Astrocyte (in vitro differentiated cells and primary cell): ENCODE data around the gene PTK7.

ENCODE experiments used
- EZH2 ChIP-seq: IDR thresholded peaks from 2 replicates; pipeline ENCODE4 v1.6.1; 2012; ENCODE audit warnings: mild to moderate bottlenecking, low read length, inconsistent platforms; ENCODE audit not compliant: insufficient read depth
- TF ChIP-seq, protein P1 (sequence below): IDR thresholded peaks from 2 replicates; pipeline ENCODE4 v1.5.1; 2011; ENCODE audit warnings: low read depth, mild to moderate bottlenecking, inconsistent platforms, low read length, moderate library complexity; ENCODE audit not compliant: insufficient read depth

DNA sequence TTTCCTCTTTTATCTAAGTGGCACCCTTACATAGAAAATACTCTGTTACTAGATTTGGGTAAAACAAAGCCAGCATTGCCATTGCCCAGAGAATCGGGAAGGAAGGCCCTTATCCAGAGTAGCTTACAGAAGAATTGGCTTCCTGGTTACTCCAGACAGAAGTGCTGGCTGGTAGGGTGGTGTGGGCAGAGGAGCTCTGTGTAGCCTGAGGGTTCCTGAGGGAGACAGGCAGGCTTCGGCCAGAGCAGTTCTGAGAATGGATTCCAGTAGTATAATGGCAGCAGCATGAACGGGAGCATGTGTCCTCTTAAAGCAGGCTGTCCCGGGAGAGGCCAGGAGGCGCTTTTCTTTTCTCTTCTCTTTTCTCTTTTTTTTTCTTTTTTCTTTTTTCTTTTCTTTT is 117.8 kb downstream of the PTK7 start:
- TF ChIP-seq, protein P1, sequence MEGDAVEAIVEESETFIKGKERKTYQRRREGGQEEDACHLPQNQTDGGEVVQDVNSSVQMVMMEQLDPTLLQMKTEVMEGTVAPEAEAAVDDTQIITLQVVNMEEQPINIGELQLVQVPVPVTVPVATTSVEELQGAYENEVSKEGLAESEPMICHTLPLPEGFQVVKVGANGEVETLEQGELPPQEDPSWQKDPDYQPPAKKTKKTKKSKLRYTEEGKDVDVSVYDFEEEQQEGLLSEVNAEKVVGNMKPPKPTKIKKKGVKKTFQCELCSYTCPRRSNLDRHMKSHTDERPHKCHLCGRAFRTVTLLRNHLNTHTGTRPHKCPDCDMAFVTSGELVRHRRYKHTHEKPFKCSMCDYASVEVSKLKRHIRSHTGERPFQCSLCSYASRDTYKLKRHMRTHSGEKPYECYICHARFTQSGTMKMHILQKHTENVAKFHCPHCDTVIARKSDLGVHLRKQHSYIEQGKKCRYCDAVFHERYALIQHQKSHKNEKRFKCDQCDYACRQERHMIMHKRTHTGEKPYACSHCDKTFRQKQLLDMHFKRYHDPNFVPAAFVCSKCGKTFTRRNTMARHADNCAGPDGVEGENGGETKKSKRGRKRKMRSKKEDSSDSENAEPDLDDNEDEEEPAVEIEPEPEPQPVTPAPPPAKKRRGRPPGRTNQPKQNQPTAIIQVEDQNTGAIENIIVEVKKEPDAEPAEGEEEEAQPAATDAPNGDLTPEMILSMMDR: no peak
- no peak for TF ChIP-seq EZH2
